NB4 (cell line): ENCODE results near the gene DPYD.

Source experiments
- DNase-seq: peaks from one replicate; pipeline ENCODE4 v3.0.0; 2010; ENCODE audit warnings: low read depth
- H3K4me3 ChIP-seq: one replicate; pipeline ENCODE4 v1.5.1; 2011; ENCODE audit warnings: mild to moderate bottlenecking, low read depth, low read length, moderate library complexity
- CTCF ChIP-seq: IDR thresholded peaks from one replicate; pipeline ENCODE4 v1.5.1; 2012; ENCODE audit warnings: low read depth, low read length
- MYC ChIP-seq: IDR thresholded peaks from 2 replicates; pipeline ENCODE4 v1.6.1; 2011; ENCODE audit warnings: low read depth, low read length
- POLR2A ChIP-seq: IDR thresholded peaks from 2 replicates; pipeline ENCODE4 v1.6.1; 2011; ENCODE audit warnings: mild to moderate bottlenecking; ENCODE audit not compliant: insufficient read length; ENCODE audit errors: extremely low read depth
- TF ChIP-seq, protein P1 (sequence below): IDR thresholded peaks from 2 replicates; pipeline ENCODE4 v1.6.1; 2011; ENCODE audit warnings: low read depth, low read length

The DPYD gene

GRCh38 chr1:97307151-97307550 lies 613.7 kb downstream of the DPYD start:
- TF ChIP-seq MYC, result no peak
- TF ChIP-seq, protein P1, sequence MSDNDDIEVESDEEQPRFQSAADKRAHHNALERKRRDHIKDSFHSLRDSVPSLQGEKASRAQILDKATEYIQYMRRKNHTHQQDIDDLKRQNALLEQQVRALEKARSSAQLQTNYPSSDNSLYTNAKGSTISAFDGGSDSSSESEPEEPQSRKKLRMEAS, result no peak
- H3K4me3 ChIP-seq, result no peak overlapping the region
- DNase-seq, result no peak

GRCh38 chr1:97306504-97306903 lies 614.3 kb downstream of the DPYD start:
- TF ChIP-seq, protein P1, result no peak
- no peak overlapping the region for H3K4me3 ChIP-seq
- DNase-seq, result no peak

GRCh38 chr1:97304366-97304765 lies 616.5 kb downstream of the DPYD start:
- H3K4me3 ChIP-seq, result no peak overlapping the region
- no peak for DNase-seq
- TF ChIP-seq MYC (no peak), POLR2A (no peak), CTCF (no peak)
- TF ChIP-seq, protein P1, result no peak

DNA sequence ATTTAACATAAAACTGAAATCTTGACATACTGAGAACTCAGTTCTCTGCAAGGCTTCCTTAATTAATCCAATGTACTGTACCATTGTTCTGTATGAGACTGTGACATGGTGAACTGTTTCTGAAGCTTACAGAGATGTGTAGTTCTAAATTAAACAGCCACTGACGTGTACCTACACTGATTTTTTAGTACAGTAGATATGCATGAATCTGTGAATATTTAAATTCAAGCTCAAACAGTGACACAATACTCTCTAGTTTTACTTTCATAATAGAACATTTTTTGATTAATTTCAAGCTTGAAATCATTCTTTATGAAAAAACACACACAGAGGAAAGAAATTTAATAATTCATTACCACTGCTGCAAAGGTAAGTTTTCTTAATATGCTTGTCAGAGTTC lies 621.9 kb downstream of the DPYD start:
- no peak overlapping the region for H3K4me3 ChIP-seq
- no peak for DNase-seq
- TF ChIP-seq POLR2A, result no peak
- TF ChIP-seq, protein P1, result no peak
- TF ChIP-seq MYC, result no peak
- no peak for TF ChIP-seq CTCF

DNA sequence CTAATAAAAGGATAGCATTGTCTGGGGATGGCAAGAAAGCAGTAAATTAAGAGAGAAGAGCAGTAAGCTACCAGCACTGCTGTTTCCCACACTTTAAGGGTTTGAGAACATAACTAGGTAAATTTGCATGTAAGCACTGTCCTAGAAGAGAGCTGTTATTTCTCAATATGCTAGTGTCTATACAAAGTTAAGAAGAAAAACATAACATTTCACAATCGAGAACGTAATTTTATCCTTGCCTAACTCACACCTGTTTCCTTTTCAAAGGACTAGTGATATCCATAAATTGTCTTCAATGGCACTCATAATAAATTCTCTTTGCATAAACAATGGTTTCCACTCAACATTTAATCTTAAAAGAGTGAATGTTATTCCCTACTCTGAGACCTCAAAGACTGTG lies 623.2 kb downstream of the DPYD start:
- H3K4me3 ChIP-seq, result no peak overlapping the region
- TF ChIP-seq, protein P1, result no peak
- TF ChIP-seq CTCF (no peak), MYC (no peak), POLR2A (no peak)
- DNase-seq, result no peak

DNA sequence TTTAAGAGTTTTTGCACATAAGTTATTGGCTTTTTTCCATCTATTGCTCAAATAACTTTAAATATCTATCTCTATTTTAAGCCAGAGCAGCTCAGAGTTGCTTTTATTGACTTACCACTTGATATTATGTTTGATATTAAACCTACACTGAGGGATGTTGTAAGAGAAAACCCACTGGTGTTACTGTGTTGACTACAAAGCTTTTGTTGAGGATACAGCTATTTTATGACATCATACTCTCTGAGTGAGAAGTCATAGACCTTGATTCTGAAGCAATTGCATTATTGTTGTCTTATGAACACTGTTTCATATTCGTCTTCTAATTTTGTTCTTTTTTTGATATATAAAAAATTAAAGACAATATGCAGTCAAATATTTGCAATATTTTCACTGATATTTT lies 638.9 kb downstream of the DPYD start:
- TF ChIP-seq, protein P1, result no peak
- TF ChIP-seq CTCF, result no peak
- TF ChIP-seq MYC, result no peak
- TF ChIP-seq POLR2A, result no peak
- H3K4me3 ChIP-seq, result no peak overlapping the region
- DNase-seq, result no peak

DNA sequence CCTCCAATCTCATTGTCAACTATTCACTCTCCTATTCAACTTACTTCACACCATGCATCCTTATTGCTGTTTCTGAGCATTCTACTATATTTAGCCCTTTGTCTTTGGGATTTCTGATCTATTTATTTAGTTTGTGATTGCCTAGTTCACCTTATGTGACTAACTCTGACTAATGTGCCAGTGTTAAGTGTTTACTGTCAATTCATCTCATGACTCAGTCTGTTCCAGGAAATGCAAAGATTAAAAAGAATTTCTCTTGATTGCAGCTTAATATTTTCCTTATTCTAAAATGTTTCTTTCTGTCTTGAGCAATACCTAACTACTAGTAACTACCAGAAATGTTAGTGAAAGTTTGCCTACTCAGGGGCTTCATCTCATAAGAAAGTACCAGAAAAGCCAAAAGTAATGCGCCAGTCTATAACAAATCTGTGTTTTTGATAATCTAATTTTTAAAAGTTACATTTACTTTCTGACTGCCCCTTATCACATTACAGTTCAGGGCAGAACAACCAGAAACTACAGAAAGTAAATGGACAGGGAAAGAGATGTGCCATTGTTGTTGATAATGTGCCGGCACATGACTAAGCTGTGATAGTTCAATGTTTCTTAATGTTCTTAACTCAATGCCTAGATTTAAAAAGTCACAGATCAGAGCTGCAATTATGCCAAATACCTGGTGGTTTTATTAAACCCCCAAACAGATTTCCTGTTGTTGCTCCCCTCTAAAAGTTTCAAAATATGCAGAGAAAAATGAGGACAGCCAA lies 642.8 kb downstream of the DPYD start:
- no peak for DNase-seq
- TF ChIP-seq CTCF, result no peak
- TF ChIP-seq MYC, result no peak
- TF ChIP-seq POLR2A, result no peak
- TF ChIP-seq, protein P1, result no peak
- no peak overlapping the region for H3K4me3 ChIP-seq
